ENCODE results near the gene PRRT2.

PRRT2 gene

GRCh38 chr16:29814592-29814991, 2.6 kb downstream of the PRRT2 start:
- H3K27ac ChIP-seq (ENCODE audit: low read depth, low read length): 0 out of 2 replicates have a peak overlapping the region, but pooled peaks have one; percentile 22

DNA sequence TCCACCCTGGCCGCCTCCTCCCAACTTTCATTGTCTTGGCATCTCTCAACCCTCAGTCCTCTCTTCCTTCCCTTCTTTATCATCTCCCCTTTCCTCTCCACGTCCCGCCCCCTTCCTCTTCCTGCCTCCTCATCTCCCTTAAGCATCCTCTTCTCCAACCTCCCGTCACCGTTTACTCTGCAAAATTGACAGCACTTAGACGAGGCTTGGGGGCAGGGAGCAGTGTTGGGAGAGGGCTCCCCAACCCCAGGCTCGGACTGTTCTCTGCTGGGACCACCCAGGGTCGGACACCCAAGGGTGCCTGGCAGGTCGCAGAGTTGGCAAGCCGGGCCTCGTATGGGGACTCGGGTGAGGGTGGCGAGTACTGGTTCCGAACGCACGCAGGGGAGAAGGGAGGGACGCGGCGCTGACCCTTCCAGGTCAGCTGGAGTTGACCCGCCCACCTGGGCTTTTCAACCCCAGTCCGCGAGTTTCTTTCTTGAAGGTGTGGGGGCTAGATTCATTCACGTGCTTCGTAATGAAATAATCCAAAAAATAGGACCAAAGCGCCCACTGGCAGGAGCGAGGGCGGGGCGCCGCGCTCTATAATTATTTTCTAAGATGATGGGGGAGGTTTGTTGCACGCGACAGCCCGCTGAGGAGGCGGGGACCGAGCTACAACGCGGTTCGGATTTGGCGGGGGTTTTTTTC, 3.2 kb downstream of the PRRT2 start:
- H3K4me1 ChIP-seq (ENCODE audit: insufficient read depth, low read length): peaks cover 27% of the 10 kb centered on the region
- H3K9ac ChIP-seq (ENCODE audit: low read depth, low read length): peak overlapping the region; percentile 34; the same call in 1 of the 2 replicates
- 5% methylated on average over 33 of the region's 39 CpGs for WGBS
- no peaks in the 10 kb centered on the region for H3K9me3 ChIP-seq (ENCODE audit: insufficient read depth, low read depth, low read length)
- peak overlapping the region; percentile 82 for H3K4me3 ChIP-seq (ENCODE audit: low read length)
- peaks cover 26% of the 10 kb centered on the region for H3K36me3 ChIP-seq (ENCODE audit: insufficient read depth, low read length)
- no peaks in the 10 kb centered on the region for H3K27me3 ChIP-seq (ENCODE audit: insufficient read depth, low read length)
- H3K27ac ChIP-seq (ENCODE audit: low read depth, low read length): peak overlapping the region; percentile 29; the same call in 1 of the 2 replicates

More at GRCh38 chr16:29814592-29814991, 2.6 kb downstream of the PRRT2 start:
- Histone ChIP-seq H3K9me3 (ENCODE audit: insufficient read depth, low read depth, low read length) (no peaks in the 10 kb centered on the region), H3K4me1 (ENCODE audit: insufficient read depth, low read length) (peaks cover 32% of the 10 kb centered on the region), H3K9ac (ENCODE audit: low read depth, low read length) (peak overlapping the region; percentile 33; the same call in 1 of the 2 replicates), H3K4me3 (ENCODE audit: low read length) (peak overlapping the region; percentile 82), H3K27me3 (ENCODE audit: insufficient read depth, low read length) (no peaks in the 10 kb centered on the region), H3K36me3 (ENCODE audit: insufficient read depth, low read length) (peaks cover 25% of the 10 kb centered on the region)
- WGBS: 51% methylated on average over 5 of the region's 5 CpGs

DNA sequence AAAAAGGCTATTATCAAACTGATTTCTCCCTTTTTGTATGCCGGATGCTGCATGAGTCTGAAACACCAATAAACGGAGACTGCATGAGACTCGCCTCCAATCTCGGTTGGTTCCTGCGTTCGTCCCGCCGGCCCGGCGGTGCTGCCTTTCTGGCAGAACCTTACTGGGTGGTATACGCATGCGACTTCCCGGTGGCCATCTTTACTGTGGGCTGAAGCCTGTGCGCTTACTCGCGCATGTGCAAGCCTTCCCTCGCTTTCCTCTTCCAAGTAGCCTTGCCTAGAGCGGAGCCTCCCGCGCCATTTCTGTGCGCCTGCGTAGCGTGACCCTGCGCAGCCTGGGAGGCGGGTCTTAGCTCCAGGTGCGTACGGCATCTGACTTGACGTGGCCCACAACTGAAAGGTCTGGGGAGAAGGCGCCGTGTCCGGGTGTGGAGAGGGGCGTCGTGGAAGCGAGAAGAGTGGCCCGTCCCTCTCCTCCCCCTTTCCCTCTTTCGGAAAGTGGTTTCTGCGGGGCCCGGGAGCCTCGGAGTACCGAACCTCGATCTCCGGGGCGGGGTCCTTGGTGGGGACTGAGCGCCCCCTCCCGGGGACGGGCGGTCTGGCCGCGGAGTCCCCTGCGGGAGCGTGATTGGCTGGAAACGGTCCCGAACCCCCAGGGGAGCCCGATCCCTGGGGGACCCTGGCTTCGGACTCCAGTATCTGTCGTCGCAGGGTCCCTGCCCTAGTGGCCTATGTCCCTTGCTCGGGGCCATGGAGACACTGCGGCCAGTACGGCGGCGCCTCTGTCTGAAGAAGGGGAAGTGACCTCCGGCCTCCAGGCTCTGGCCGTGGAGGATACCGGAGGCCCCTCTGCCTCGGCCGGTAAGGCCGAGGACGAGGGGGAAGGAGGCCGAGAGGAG, 4.0 kb downstream of the PRRT2 start, which contains the start of gene PAGR1:
TSS of gene PAGR1 (plus strand) at position 360 of the 901 bp plus-strand sequence. CDS start at position 734, 374 bp downstream.
- peak within 1 kb of the TSS; percentile 77 for H3K27ac ChIP-seq (ENCODE audit: low read depth, low read length)
- H3K27me3 ChIP-seq (ENCODE audit: insufficient read depth, low read length): no peaks in the 10 kb centered on the region
- H3K9ac ChIP-seq (ENCODE audit: low read depth, low read length): peak within 1 kb of the TSS; percentile 78
- no peaks in the 10 kb centered on the region for H3K9me3 ChIP-seq (ENCODE audit: insufficient read depth, low read depth, low read length)
- under 1% methylated on average over 64 of the region's 70 CpGs for WGBS
- H3K4me3 ChIP-seq (ENCODE audit: low read length): peak within 1 kb of the TSS; percentile 82
- peaks cover 33% of the 10 kb centered on the region for H3K36me3 ChIP-seq (ENCODE audit: insufficient read depth, low read length)
- H3K4me1 ChIP-seq (ENCODE audit: insufficient read depth, low read length): peaks cover 18% of the 10 kb centered on the region; the same call in 1 of the 2 replicates

DNA sequence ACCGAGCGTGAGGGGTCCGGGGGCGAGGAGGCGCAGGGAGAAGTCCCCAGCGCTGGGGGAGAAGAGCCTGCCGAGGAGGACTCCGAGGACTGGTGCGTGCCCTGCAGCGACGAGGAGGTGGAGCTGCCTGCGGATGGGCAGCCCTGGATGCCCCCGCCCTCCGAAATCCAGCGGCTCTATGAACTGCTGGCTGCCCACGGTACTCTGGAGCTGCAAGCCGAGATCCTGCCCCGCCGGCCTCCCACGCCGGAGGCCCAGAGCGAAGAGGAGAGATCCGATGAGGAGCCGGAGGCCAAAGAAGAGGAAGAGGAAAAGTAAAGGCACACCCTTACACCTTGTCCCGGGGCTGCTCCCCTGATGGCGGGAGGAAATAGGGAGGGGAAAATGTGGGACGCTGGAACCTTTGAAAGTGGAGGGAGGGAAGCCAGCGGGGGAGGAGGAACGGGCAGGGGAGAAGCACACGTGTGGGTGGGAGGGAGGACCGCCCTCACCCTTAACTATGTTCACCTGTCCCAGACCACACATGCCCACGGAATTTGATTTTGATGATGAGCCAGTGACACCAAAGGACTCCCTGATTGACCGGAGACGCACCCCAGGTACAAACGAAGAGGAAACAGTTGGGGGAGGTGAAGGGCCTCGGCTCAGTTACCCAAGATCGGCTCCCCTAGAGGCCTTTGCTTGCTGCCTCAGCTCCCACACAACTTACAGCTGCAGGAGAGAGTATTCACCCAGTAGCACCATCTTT, 4.9 kb downstream of the PRRT2 start:
- H3K4me3 ChIP-seq (ENCODE audit: low read length): peak overlapping the region; percentile 82
- peak overlapping the region; percentile 78 for H3K9ac ChIP-seq (ENCODE audit: low read depth, low read length)
- H3K27me3 ChIP-seq (ENCODE audit: insufficient read depth, low read length): no peaks in the 10 kb centered on the region
- no peaks in the 10 kb centered on the region for H3K9me3 ChIP-seq (ENCODE audit: insufficient read depth, low read depth, low read length)
- peaks cover 18% of the 10 kb centered on the region; the same call in 1 of the 2 replicates for H3K4me1 ChIP-seq (ENCODE audit: insufficient read depth, low read length)
- H3K27ac ChIP-seq (ENCODE audit: low read depth, low read length): peak overlapping the region; percentile 75
- H3K36me3 ChIP-seq (ENCODE audit: insufficient read depth, low read length): peaks cover 33% of the 10 kb centered on the region
- WGBS: 2% methylated on average over 34 of the region's 37 CpGs

GRCh38 chr16:29818082-29818481, 6.1 kb downstream of the PRRT2 start:
- H3K4me3 ChIP-seq (ENCODE audit: low read length): no peak overlapping the region
- H3K27ac ChIP-seq (ENCODE audit: low read depth, low read length): no peak overlapping the region
- 96% methylated on average over 4 of the region's 4 CpGs for WGBS
- H3K36me3 ChIP-seq (ENCODE audit: insufficient read depth, low read length): peaks cover 33% of the 10 kb centered on the region
- H3K9me3 ChIP-seq (ENCODE audit: insufficient read depth, low read depth, low read length): no peaks in the 10 kb centered on the region
- H3K27me3 ChIP-seq (ENCODE audit: insufficient read depth, low read length): no peaks in the 10 kb centered on the region
- peaks cover 15% of the 10 kb centered on the region; the same call in 1 of the 2 replicates for H3K4me1 ChIP-seq (ENCODE audit: insufficient read depth, low read length)
- no peak overlapping the region for H3K9ac ChIP-seq (ENCODE audit: low read depth, low read length)

- H3K9me3 ChIP-seq (ENCODE audit: insufficient read depth, low read depth, low read length): no peaks in the 10 kb centered on the region
- no peak overlapping the region for H3K9ac ChIP-seq (ENCODE audit: low read depth, low read length)
- WGBS: 91% methylated on average over 15 of the region's 15 CpGs
- no peak overlapping the region for H3K27ac ChIP-seq (ENCODE audit: low read depth, low read length)
- 0 out of 2 replicates have a peak, but pooled peaks cover 7% of the 10 kb centered on the region for H3K4me1 ChIP-seq (ENCODE audit: insufficient read depth, low read length)
- H3K27me3 ChIP-seq (ENCODE audit: insufficient read depth, low read length): no peaks in the 10 kb centered on the region
- no peak overlapping the region for H3K4me3 ChIP-seq (ENCODE audit: low read length)
- H3K36me3 ChIP-seq (ENCODE audit: insufficient read depth, low read length): peaks cover 33% of the 10 kb centered on the region
Observed at GRCh38 chr16:29819506-29819905, 7.5 kb downstream of the PRRT2 start.

- Histone ChIP-seq H3K27ac (ENCODE audit: low read depth, low read length) (no peak within 1 kb of the TSS; the same call in 1 of the 2 replicates), H3K9me3 (ENCODE audit: insufficient read depth, low read depth, low read length) (no peaks in the 10 kb centered on the region), H3K4me1 (ENCODE audit: insufficient read depth, low read length) (peaks cover 8% of the 10 kb centered on the region), H3K4me3 (ENCODE audit: low read length) (peak within 1 kb of the TSS; percentile 31; the same call in 1 of the 2 replicates), H3K27me3 (ENCODE audit: insufficient read depth, low read length) (no peaks in the 10 kb centered on the region), H3K9ac (ENCODE audit: low read depth, low read length) (no peak within 1 kb of the TSS), H3K36me3 (ENCODE audit: insufficient read depth, low read length) (peaks cover 33% of the 10 kb centered on the region)
- 80% methylated on average over 4 of the region's 4 CpGs for WGBS
Observed at GRCh38 chr16:29820271-29820701, 8.3 kb downstream of the PRRT2 start, which contains the start of gene MVP. Gene MVP, plus strand, starts transcription at chr16:29820462. Its CDS starts 10,088 bp downstream, at chr16:29830550.

- Histone ChIP-seq H3K4me3 (ENCODE audit: low read length) (peak overlapping the region; percentile 31; the same call in 1 of the 2 replicates), H3K4me1 (ENCODE audit: insufficient read depth, low read length) (peaks cover 13% of the 10 kb centered on the region), H3K27ac (ENCODE audit: low read depth, low read length) (no peak overlapping the region), H3K9ac (ENCODE audit: low read depth, low read length) (no peak overlapping the region), H3K9me3 (ENCODE audit: insufficient read depth, low read depth, low read length) (no peaks in the 10 kb centered on the region), H3K36me3 (ENCODE audit: insufficient read depth, low read length) (peaks cover 33% of the 10 kb centered on the region), H3K27me3 (ENCODE audit: insufficient read depth, low read length) (no peaks in the 10 kb centered on the region)
- 90% methylated on average over 11 of the region's 11 CpGs for whole genome bisulfite sequencing
Observed at GRCh38 chr16:29820730-29821642, 9.0 kb downstream of the PRRT2 start.

- H3K36me3 ChIP-seq (ENCODE audit: insufficient read depth, low read length): peaks cover 33% of the 10 kb centered on the region
- H3K27ac ChIP-seq (ENCODE audit: low read depth, low read length): no peak overlapping the region
- WGBS: 88% methylated on average over 7 of the region's 7 CpGs
- no peaks in the 10 kb centered on the region for H3K9me3 ChIP-seq (ENCODE audit: insufficient read depth, low read depth, low read length)
- H3K4me3 ChIP-seq (ENCODE audit: low read length): no peak overlapping the region
- peaks cover 13% of the 10 kb centered on the region for H3K4me1 ChIP-seq (ENCODE audit: insufficient read depth, low read length)
- H3K27me3 ChIP-seq (ENCODE audit: insufficient read depth, low read length): no peaks in the 10 kb centered on the region
- H3K9ac ChIP-seq (ENCODE audit: low read depth, low read length): no peak overlapping the region
Observed at GRCh38 chr16:29821643-29822115, 9.7 kb downstream of the PRRT2 start.
